Peyer's patch (tissue), 4 donors: ENCODE results near the gene CFAP58.

Experiments
- CTCF ChIP-seq, 6 experiments: fragments of 450-650 bp in 4 of 6; fragments of 200-600 bp in 2 of 6; sonication (generic) in 1 of 6; IDR thresholded peaks; one replicate each; pipeline ENCODE4 v1.5.1; 2017 to 2019; ENCODE audit warnings: antibody characterized with exemption in 6 of 6, mild to moderate bottlenecking in 3 of 6, moderate library complexity in 1 of 6
- POLR2A ChIP-seq, 2 donors: fragments of 450-650 bp; IDR thresholded peaks; one replicate each; pipeline ENCODE4 v1.5.1; 2017; ENCODE audit warnings: antibody characterized with exemption in 2 of 2, mild to moderate bottlenecking in 2 of 2, moderate library complexity in 2 of 2

DNA sequence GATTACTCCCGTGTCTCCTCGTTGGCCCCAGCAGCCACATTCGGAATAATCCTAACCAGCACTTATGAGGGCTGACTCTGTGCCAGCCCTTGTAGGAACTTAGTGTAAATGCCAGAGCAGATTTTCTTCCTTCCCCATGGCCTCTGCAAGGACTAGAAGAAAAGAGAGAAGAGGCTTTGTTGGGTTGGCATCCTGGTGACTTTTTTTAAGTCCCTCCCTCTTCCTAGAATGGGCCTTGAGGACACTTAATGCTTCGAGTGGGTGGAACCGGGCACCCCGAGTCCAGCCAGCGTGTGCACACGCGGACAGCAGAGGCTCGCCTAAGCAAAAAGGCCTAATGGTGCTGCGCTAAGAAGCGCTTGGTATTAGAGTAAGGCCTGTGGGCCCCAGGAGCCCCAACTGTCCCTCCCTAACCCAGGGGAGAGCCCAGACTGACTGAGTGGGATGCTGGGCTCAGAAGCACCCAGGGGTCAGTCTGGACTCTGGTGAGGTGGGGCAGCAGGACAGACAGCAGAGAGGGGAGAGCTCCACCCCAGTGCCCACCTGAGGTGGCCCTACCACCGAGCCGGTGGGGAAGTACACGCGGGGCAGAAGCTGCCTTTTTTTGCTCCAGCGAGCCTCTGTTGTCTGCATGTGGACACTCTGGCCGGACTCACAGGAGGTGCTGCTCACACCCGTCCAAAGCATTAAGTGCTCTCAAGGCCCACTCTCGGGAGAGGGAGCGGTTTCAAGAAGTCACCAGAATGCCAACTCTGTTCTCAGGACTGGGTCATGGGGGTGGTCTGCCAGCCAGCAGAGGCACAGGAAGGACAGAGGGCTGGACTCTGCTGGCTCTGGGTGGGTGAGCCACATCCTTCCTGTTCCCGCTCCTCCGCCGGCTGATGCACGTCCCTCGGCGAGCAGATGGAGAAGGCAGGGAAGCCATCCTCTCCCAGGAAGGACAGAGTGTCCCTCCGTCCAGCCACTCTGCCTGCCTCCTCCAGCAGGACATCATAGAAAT is 27.9 kb upstream of the CFAP58 start:
- TF ChIP-seq CTCF (IDR thresholded peaks at IDR 0.05) (no peak), POLR2A (IDR thresholded peaks at IDR 0.05) (no peak)
